Measurements from ENCODE around the gene CLIC2. TPM values are rescaled to one million over a fixed set of nuclear protein-coding genes. Genes with fewer than 3 reads are reported as not detected.
A peak's percentile ranks its signal among the peaks of the same experiment; 100 is the strongest.
"Not testable (repeated sequence)": the region's sequence is repeated elsewhere in the genome, so short reads cannot be mapped to it uniquely, and the experiment has no call there.

Gene CLIC2
- total RNA-seq, 1 experiment from 2014 or later, result 0.08 TPM

GRCh38 chrX:155313766-155314165 is 20.6 kb downstream of the CLIC2 start:
- no peak overlapping the region for H3K27ac ChIP-seq
- H3K36me3 ChIP-seq, result no peaks in the 10 kb centered on the region
- H3K9me3 ChIP-seq (replicated peaks), result no peaks in the 10 kb centered on the region
- H3K4me1 ChIP-seq (replicated peaks), result no peaks in the 10 kb centered on the region
- no peak for DNase-seq (ENCODE audit: low read depth in 1 of 2, low spot score in 2 of 2)
- no peaks in the 10 kb centered on the region for H3K27me3 ChIP-seq (replicated peaks)
- H3K4me3 ChIP-seq, result no peak overlapping the region

- no peaks in the 10 kb centered on the region for H3K36me3 ChIP-seq
- no peak overlapping the region for H3K4me3 ChIP-seq
- no peak for DNase-seq (ENCODE audit: low read depth in 1 of 2, low spot score in 2 of 2)
- H3K27me3 ChIP-seq (replicated peaks), result no peaks in the 10 kb centered on the region
- H3K4me1 ChIP-seq (replicated peaks), result no peaks in the 10 kb centered on the region
- H3K27ac ChIP-seq, result no peak overlapping the region
- H3K9me3 ChIP-seq (replicated peaks), result no peaks in the 10 kb centered on the region
Measured at GRCh38 chrX:155293771-155294170, 40.6 kb downstream of the CLIC2 start.

- Histone ChIP-seq H3K4me1 (replicated peaks) (no peaks in the 10 kb centered on the region), H3K36me3 (no peaks in the 10 kb centered on the region), H3K27me3 (replicated peaks) (no peaks in the 10 kb centered on the region), H3K27ac (no peak overlapping the region), H3K4me3 (no peak overlapping the region), H3K9me3 (replicated peaks) (no peaks in the 10 kb centered on the region)
- DNase-seq (ENCODE audit: low read depth in 1 of 2, low spot score in 2 of 2), result no peak
Measured at GRCh38 chrX:155279873-155280272, 54.5 kb downstream of the CLIC2 start.

- no peak overlapping the region for H3K27ac ChIP-seq
- no peaks in the 10 kb centered on the region for H3K9me3 ChIP-seq (replicated peaks)
- H3K36me3 ChIP-seq, result no peaks in the 10 kb centered on the region
- H3K27me3 ChIP-seq (replicated peaks), result no peaks in the 10 kb centered on the region
- H3K4me1 ChIP-seq (replicated peaks), result no peaks in the 10 kb centered on the region
- H3K4me3 ChIP-seq, result no peak overlapping the region
- DNase-seq (ENCODE audit: low read depth in 1 of 2, low spot score in 2 of 2), result no peak
Measured at GRCh38 chrX:155270969-155271368, 63.4 kb downstream of the CLIC2 start.

GRCh38 chrX:155267995-155268394 is 66.4 kb downstream of the CLIC2 start:
- not testable (repeated sequence) for H3K9me3 ChIP-seq (replicated peaks); H3K27me3 ChIP-seq (replicated peaks); H3K4me3 ChIP-seq; DNase-seq (ENCODE audit: low read depth in 1 of 2, low spot score in 2 of 2); H3K4me1 ChIP-seq (replicated peaks); H3K27ac ChIP-seq; H3K36me3 ChIP-seq

- H3K4me3 ChIP-seq, result no peak overlapping the region
- DNase-seq (ENCODE audit: low read depth in 1 of 2, low spot score in 2 of 2), result no peak
- H3K9me3 ChIP-seq (replicated peaks), result no peaks in the 10 kb centered on the region
- H3K4me1 ChIP-seq (replicated peaks), result no peaks in the 10 kb centered on the region
- H3K36me3 ChIP-seq, result no peaks in the 10 kb centered on the region
- no peaks in the 10 kb centered on the region for H3K27me3 ChIP-seq (replicated peaks)
- no peak overlapping the region for H3K27ac ChIP-seq
Measured at GRCh38 chrX:155266439-155266838, 68.0 kb downstream of the CLIC2 start.

GRCh38 chrX:155263854-155264628 is 70.4 kb downstream of the CLIC2 start, which contains the start of gene RAB39B:
Gene RAB39B, minus strand, starts transcription at chrX:155264491. Its CDS starts 203 bp downstream, at chrX:155264288.
- Histone ChIP-seq H3K9me3 (replicated peaks) (no peaks in the 10 kb centered on the region), H3K27ac (no peak within 1 kb of the TSS), H3K4me1 (replicated peaks) (no peaks in the 10 kb centered on the region), H3K27me3 (replicated peaks) (no peaks in the 10 kb centered on the region), H3K4me3 (no peak within 1 kb of the TSS), H3K36me3 (no peaks in the 10 kb centered on the region)
- peak; percentile 1 to 39 for DNase-seq (ENCODE audit: low read depth in 1 of 2, low spot score in 2 of 2)

GRCh38 chrX:155262970-155263754 is 71.3 kb downstream of the CLIC2 start:
- DNase-seq (ENCODE audit: low read depth in 1 of 2, low spot score in 2 of 2), result no peak
- Histone ChIP-seq H3K27ac (no peak overlapping the region), H3K4me1 (replicated peaks) (no peaks in the 10 kb centered on the region), H3K27me3 (replicated peaks) (no peaks in the 10 kb centered on the region), H3K36me3 (no peaks in the 10 kb centered on the region), H3K9me3 (replicated peaks) (no peaks in the 10 kb centered on the region), H3K4me3 (no peak overlapping the region)

- Histone ChIP-seq H3K36me3 (no peaks in the 10 kb centered on the region), H3K9me3 (replicated peaks) (no peaks in the 10 kb centered on the region)
Measured at GRCh38 chrX:155259752-155260151, 74.7 kb downstream of the CLIC2 start.

GRCh38 chrX:155251391-155251790 is 83.0 kb downstream of the CLIC2 start:
- Histone ChIP-seq H3K4me1 (replicated peaks) (no peaks in the 10 kb centered on the region), H3K9me3 (replicated peaks) (no peaks in the 10 kb centered on the region), H3K4me3 (no peak overlapping the region), H3K27me3 (replicated peaks) (no peaks in the 10 kb centered on the region), H3K27ac (no peak overlapping the region), H3K36me3 (no peaks in the 10 kb centered on the region)
- no peak for DNase-seq (ENCODE audit: low read depth in 1 of 2, low spot score in 2 of 2)

More at GRCh38 chrX:155259752-155260151, 74.7 kb downstream of the CLIC2 start:
- no peak for DNase-seq (ENCODE audit: low read depth in 1 of 2, low spot score in 2 of 2)
- Histone ChIP-seq H3K27me3 (replicated peaks) (no peaks in the 10 kb centered on the region), H3K4me3 (no peak overlapping the region), H3K4me1 (replicated peaks) (no peaks in the 10 kb centered on the region), H3K27ac (no peak overlapping the region)

- Histone ChIP-seq H3K9me3 (replicated peaks) (no peaks in the 10 kb centered on the region), H3K27ac (no peak overlapping the region), H3K36me3 (no peaks in the 10 kb centered on the region), H3K4me1 (replicated peaks) (no peaks in the 10 kb centered on the region), H3K4me3 (no peak overlapping the region), H3K27me3 (replicated peaks) (no peaks in the 10 kb centered on the region)
- DNase-seq (ENCODE audit: low read depth in 1 of 2, low spot score in 2 of 2), result no peak
Measured at GRCh38 chrX:155247497-155247896, 86.9 kb downstream of the CLIC2 start.

- H3K4me1 ChIP-seq (replicated peaks), result no peaks in the 10 kb centered on the region
- no peaks in the 10 kb centered on the region for H3K27me3 ChIP-seq (replicated peaks)
- H3K36me3 ChIP-seq, result no peaks in the 10 kb centered on the region
- no peak overlapping the region for H3K27ac ChIP-seq
- no peaks in the 10 kb centered on the region for H3K9me3 ChIP-seq (replicated peaks)
- H3K4me3 ChIP-seq, result no peak overlapping the region
- no peak for DNase-seq (ENCODE audit: low read depth in 1 of 2, low spot score in 2 of 2)
Measured at GRCh38 chrX:155246748-155247147, 87.7 kb downstream of the CLIC2 start.

GRCh38 chrX:155242300-155242699 is 92.1 kb downstream of the CLIC2 start:
- H3K36me3 ChIP-seq, result peaks cover 9% of the 10 kb centered on the region

GRCh38 chrX:155237719-155238118 is 96.7 kb downstream of the CLIC2 start:
- Histone ChIP-seq H3K36me3 (peaks cover 36% of the 10 kb centered on the region), H3K27me3 (replicated peaks) (no peaks in the 10 kb centered on the region), H3K4me3 (no peak overlapping the region), H3K4me1 (replicated peaks) (no peaks in the 10 kb centered on the region), H3K9me3 (replicated peaks) (no peaks in the 10 kb centered on the region), H3K27ac (no peak overlapping the region)
- no peak for DNase-seq (ENCODE audit: low read depth in 1 of 2, low spot score in 2 of 2)

More at GRCh38 chrX:155242300-155242699, 92.1 kb downstream of the CLIC2 start:
- Histone ChIP-seq H3K9me3 (replicated peaks) (no peaks in the 10 kb centered on the region), H3K4me1 (replicated peaks) (no peaks in the 10 kb centered on the region), H3K27me3 (replicated peaks) (no peaks in the 10 kb centered on the region), H3K27ac (no peak overlapping the region), H3K4me3 (no peak overlapping the region)
- no peak for DNase-seq (ENCODE audit: low read depth in 1 of 2, low spot score in 2 of 2)
